GM18909 (cell line): ENCODE results near the gene OR6Q1.
"Not testable (repeated sequence)": the region's sequence is repeated elsewhere in the genome, so short reads cannot be mapped to it uniquely, and the experiment has no call there.

Source experiments
- ATAC-seq: cut with Tn5 transposase; IDR thresholded peaks from one replicate; pipeline ENCODE4 v1.9.1; 2021; ENCODE audit warnings: mild to moderate bottlenecking; ENCODE audit not compliant: unreplicated experiment, poor library complexity

Gene OR6Q1

DNA sequence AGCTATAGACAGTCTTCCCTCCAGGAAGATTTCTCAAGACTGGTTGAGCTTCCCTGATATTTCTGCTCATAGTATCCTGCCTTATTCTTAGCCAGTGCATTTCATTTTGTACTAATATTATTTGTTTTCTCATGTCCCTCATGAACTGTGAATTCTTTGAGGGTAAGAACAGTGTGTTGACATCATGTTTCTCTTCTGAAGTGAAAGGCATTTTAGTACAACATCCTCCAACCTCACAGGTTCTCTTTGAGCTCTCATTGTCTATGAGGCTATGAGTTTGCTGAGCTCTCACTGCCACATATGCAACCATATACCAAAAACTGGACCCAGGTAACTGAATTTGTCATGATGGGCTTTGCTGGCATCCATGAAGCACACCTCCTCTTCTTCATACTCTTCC lies at the start of gene OR6Q1:
Gene OR6Q1, plus strand, starts transcription at position 301 of the 400 bp plus-strand sequence. Its CDS starts 0 bp downstream, at position 301.
- no peak for ATAC-seq

- ATAC-seq: no peak
Measured at GRCh38 chr11:57981536-57981935, 49.2 kb upstream of the OR6Q1 start.

DNA sequence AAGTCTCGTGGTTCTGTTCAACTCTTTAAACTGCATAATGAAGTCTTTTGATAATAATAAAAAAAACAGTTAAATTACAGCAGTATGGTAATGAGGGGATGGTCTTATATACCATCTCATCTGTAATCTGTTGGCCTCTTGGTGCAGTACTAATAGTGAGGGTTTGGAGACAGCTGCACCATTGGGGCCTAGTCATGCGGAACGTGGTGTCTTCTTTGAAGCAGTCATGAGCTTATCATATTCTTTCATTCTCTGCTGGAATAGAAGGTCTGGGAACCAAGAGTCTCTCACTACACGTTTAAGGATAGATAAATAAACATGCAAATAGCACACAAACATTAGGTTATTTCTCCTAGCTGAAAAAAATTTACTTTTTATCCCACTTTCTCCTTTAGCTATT lies 48.0 kb upstream of the OR6Q1 start:
- no peak for ATAC-seq

DNA sequence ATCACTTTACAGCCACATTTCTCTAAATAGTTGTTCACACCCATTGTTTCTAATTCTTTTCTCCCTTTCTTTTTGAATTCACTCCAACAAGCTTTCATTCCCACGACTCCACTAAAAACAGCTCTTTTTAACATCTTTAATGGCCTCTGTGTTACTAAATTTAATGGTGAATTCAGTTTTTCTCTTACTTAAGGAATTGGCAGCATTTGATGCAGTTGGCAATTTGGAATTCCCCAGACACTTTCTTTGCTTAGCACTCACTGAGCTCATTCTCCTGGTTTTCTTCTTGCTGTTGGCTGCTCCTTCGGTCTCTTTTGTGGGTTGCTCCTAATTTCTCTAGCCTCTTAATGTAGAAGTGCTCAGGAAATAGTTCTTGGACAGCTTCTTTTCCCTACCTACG lies 47.6 kb upstream of the OR6Q1 start:
- ATAC-seq: no peak

- not testable (repeated sequence) for ATAC-seq
Measured at GRCh38 chr11:57999523-57999922, 31.2 kb upstream of the OR6Q1 start.

GRCh38 chr11:58000021-58000420 lies 30.7 kb upstream of the OR6Q1 start:
- ATAC-seq: not testable (repeated sequence)

- no peak for ATAC-seq
Measured at GRCh38 chr11:58000699-58001098, 30.1 kb upstream of the OR6Q1 start.

DNA sequence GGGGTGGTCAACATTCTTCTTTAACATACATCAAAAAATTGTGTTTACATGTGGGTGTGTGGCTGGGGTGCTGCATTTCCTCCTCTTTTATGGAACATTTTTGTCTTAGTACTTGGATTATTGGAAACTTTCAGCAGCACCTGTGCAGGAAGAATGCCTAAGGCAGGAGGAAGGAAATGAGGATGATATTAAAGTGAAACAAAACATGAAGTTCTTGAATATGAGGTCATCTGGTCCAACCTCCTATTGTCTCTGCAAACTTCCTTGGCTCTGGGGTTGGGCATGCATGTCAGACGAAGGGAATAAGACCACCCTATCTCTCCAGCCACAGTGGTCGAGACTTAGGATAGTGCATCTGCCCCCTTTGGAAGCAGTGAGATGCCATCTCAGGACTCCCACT lies 27.7 kb upstream of the OR6Q1 start:
- ATAC-seq: no peak

DNA sequence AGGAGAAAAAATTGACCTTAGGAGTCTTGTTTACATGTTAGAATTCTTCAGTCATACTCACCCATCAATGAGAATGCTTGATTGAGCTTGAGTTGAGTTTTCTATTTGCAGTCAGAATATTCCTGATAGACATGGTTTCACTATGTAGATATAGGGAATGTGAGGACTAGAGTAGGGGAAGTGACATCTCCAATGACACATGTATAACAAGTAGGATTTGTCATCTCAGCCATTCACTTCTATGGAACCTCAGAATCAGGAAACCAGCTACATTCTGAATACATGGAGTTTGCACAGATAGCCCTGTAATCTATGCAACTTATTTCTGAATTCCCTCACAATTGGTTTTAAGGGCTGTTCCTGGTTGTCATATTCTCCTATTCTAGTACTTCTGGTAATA lies 27.2 kb upstream of the OR6Q1 start:
- no peak for ATAC-seq

GRCh38 chr11:58004664-58005063 lies 26.1 kb upstream of the OR6Q1 start:
- no peak for ATAC-seq

DNA sequence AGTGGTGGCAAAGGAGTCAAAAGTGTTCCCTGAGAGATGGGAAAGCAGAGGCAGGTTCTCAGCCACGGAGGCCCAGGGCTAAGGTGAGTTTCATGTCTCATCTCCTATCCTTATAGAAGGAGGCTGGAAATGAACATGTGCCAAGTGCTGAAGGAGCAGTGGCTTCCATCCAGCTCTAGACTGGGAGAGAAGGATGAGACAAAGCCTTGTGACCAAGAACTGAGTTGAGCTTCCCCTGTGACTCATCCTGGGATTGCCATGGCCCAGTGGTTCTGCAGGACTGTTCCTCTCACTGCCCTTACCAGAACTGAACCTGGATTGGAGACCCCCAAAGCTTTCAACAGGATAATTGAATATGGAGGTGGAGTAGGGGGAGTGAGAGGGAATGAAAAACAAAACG lies 23.8 kb upstream of the OR6Q1 start:
- no peak for ATAC-seq

DNA sequence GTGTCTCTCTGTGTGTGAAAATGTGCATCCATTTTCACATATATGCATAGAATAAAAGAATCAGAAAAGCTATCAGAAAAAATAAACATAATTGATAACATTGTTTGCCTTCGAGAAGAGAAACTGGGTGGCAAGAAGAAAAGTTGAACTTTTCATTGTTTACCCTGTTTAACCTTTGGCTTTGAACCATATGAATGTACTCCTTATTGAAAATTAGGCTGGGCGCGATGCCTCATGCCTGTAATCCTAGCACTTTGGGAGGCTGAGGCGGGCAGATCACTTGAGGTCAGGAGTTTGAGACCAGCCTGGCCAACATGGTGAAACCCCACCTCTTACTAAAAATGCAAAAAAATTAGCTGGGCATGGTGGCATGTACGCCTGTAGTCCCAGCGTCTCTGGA lies 19.0 kb upstream of the OR6Q1 start:
- no peak for ATAC-seq

- ATAC-seq: no peak
Measured at GRCh38 chr11:58023435-58023931, 7.3 kb upstream of the OR6Q1 start, which contains the start of gene OR9Q1. TSS of gene OR9Q1 (plus strand) at chr11:58023881. CDS start at chr11:58179445, 155,564 bp downstream.

- no peak for ATAC-seq
Measured at GRCh38 chr11:58024601-58025091, 6.1 kb upstream of the OR6Q1 start.

DNA sequence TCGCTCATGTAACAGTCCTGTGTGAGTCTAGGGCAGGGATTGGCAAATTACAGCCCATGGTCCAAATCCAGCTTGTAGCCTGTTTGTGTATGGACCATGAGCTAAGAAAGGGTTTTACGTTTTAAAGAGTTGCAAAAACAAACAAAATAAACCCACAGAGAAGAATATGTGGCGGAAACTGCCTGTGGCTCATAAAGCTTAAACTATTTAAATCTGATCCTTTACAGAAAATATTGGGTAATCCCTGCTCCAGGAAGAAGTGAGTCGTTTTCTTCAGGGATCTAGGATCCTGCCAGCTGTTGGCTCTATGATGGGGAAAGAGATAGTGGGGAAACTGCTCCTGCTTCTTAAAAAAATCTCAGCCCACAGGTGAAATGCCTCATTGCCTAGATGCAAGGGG lies 3.4 kb upstream of the OR6Q1 start:
- ATAC-seq: no peak

- no peak for ATAC-seq
Measured at GRCh38 chr11:58028687-58029411, 1.9 kb upstream of the OR6Q1 start.

DNA sequence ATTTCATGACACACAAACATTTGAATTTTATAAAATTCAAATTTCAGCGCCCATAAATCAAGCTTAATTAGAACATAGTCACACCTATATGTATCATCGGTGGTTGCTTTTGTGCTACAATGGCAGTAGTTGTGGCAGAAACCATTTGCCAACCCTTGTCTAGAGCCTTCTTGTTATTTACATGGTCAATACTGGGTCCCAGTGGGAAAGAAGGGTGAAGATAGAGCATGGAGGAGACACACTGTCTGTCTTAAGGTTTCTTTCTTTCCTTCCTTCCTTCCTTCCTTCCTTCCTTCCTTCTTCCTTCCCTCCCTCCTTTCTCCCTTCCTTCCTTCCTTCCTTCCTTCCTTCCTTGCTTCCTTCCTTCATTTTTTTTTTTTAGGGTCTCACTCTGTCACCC lies 3.7 kb downstream of the OR6Q1 start:
- no peak for ATAC-seq

GRCh38 chr11:58039589-58039988 lies 8.8 kb downstream of the OR6Q1 start:
- ATAC-seq: no peak

DNA sequence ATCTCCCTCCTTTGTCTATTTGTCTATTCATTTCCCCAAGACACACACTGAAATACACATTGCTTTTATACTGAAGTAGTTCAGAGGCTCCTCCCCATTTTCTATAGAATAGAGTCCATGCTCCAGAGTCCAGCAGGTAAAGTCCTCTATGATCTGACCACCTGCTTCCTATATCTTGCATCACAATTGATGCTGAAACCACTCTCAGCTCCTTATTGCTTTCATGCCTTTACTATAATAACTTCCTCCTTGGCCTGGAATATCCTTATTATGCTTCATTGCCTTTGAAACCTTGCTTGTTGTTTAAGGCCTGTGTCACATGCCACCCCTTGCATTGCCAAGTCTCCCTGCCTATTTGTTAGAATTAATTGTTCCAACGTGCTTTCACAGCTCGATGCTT lies 12.6 kb downstream of the OR6Q1 start:
- ATAC-seq: no peak

DNA sequence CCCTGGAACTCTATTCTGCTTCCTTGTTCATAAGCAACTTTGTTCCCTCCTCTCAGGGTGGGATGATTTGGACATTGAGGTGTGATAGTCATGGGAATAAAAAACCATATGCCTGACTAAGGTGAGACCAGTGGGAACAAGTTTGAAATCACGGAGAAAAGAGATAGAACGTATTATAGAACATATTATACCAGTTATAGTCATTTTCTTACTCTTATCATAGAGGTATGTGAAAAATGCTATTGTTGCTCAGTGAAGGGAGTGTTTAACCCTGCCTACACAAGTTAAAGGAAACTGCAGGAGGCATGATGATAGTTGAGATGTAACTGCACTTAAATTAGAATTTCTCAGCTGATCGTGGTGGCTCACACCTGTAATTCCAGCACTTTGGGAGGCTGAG lies 15.5 kb downstream of the OR6Q1 start:
- ATAC-seq: no peak

DNA sequence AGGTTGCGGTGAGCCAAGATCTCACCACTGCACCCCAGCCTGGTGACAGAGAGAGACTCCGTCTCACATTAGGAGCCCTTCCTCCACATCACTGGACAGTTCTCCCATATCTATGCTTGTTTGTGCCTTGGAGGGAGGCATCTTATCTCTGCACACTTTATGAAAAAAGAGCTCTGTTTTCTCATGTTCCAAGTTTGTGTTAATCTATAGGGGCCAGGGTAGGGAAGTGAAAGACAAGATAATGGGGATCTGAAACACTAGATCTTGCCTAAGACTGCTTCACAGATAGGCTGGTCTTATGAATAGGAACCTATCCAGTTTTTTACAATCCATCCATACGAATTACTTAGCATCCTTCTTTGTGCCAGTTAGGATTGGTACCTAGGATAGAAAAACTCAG lies 17.1 kb downstream of the OR6Q1 start:
- no peak for ATAC-seq

DNA sequence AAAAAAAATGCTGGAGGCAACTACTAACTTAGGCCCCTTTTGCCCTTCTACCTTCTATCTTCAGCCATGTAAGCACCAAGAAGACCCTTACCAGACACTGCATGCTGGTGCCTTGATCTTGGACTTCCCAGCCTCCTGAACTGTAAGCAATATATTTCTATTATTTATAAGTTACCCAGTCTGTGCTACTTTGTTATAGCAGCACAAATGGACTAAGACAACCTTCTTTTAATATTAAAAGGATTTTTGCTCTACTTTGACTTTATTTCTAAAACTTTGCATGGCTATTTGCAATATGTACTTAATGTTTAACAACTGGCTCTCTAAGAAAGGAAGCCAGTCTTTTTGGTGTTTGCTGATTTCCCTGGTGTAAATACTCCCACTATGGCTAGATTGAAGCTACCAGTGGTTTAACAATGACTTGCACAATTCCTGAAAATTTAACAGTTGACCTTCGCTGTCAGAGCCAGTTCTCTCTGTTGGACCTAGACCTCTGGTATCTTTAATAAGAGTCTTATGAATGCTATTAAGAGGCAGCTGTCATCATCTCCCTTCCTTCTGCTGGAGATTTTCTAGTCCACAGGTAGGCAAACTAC lies 25.2 kb downstream of the OR6Q1 start:
- no peak for ATAC-seq
